CD4-positive, alpha-beta T cell (primary cell): ENCODE data around the gene CROCC2. TPM values are rescaled to one million over a fixed set of nuclear protein-coding genes. Genes with fewer than 3 reads are reported as not detected.

Experiments
- ATAC-seq: fragments of 200-7000 bp; cut with Tn5 transposase; one replicate; pipeline ENCODE4 v1.10.0; 2022; ENCODE audit warnings: mild to moderate bottlenecking; ENCODE audit not compliant: poor library complexity
- CTCF ChIA-PET: fragments of 350-600 bp; sonication (Branson Sonifier 250); formaldehyde crosslinking; loops from one replicate; lab custom pipeline; 2021; ENCODE audit warnings: antibody characterized with exemption, inconsistent platforms; lab: Charles Lee
- POLR2A ChIA-PET: fragments of 350-600 bp; sonication (Branson Sonifier 250); formaldehyde crosslinking; loops from one replicate; lab custom pipeline; 2021; ENCODE audit warnings: antibody characterized with exemption, inconsistent platforms; lab: Charles Lee
- DNase-seq, 14 experiments: peaks; one replicate each; pipeline ENCODE4 v3.0.0-alpha.2; 2013 to 2020; ENCODE audit warnings: mixed read lengths in 2 of 14
- H3K27ac ChIP-seq, 2 donors: one replicate each; pipeline versions ENCODE4 v1.5.1 to v1.7.0; 2013; ENCODE audit warnings: low read length in 2 of 2, low read depth in 1 of 2, mild to moderate bottlenecking in 1 of 2
- H3K27me3 ChIP-seq, 2 experiments: 1 replicate in 1 of 2; 2 replicates in 1 of 2; pipeline versions ENCODE4 v1.6.1 to v1.7.0; 2013; ENCODE audit warnings: low read length in 2 of 2, control low read depth in 1 of 2, mild to moderate bottlenecking in 1 of 2, moderate library complexity in 1 of 2; ENCODE audit not compliant: insufficient read depth in 2 of 2, control insufficient read depth in 1 of 2
- H3K36me3 ChIP-seq: one replicate; pipeline ENCODE4 v1.6.1; 2013; ENCODE audit warnings: low read length, control low read depth; ENCODE audit not compliant: insufficient read depth
- H3K4me1 ChIP-seq: one replicate; pipeline ENCODE4 v1.6.1; 2013; ENCODE audit warnings: low read length, control low read depth; ENCODE audit not compliant: insufficient read depth
- H3K4me3 ChIP-seq: one replicate; pipeline ENCODE4 v1.5.1; 2013; ENCODE audit warnings: mild to moderate bottlenecking, low read length, moderate library complexity
- H3K9me3 ChIP-seq, 2 experiments: 1 replicate in 1 of 2; 2 replicates in 1 of 2; pipeline versions ENCODE4 v1.6.1 to v1.7.0; 2013; ENCODE audit warnings: low read length in 2 of 2, mild to moderate bottlenecking in 2 of 2, control low read depth in 1 of 2, moderate library complexity in 1 of 2; ENCODE audit not compliant: control insufficient read depth in 1 of 2, insufficient read depth in 1 of 2
- H3K27ac Mint-ChIP-seq: one replicate; pipeline ENCODE4 v1.8.0; 2020; ENCODE audit warnings: mixed read lengths
- H3K27me3 Mint-ChIP-seq: one replicate; pipeline ENCODE4 v1.8.0; 2021; ENCODE audit warnings: mixed read lengths
- H3K36me3 Mint-ChIP-seq: one replicate; pipeline ENCODE4 v1.8.0; 2021; ENCODE audit warnings: low read depth, mixed read lengths
- H3K4me1 Mint-ChIP-seq: one replicate; pipeline ENCODE4 v1.8.0; 2021; ENCODE audit warnings: low read depth, mixed read lengths
- H3K4me3 Mint-ChIP-seq: one replicate; pipeline ENCODE4 v1.8.0; 2020; ENCODE audit warnings: mild to moderate bottlenecking, mixed read lengths
- H3K9me3 Mint-ChIP-seq: one replicate; pipeline ENCODE4 v1.8.0; 2020; ENCODE audit warnings: mixed read lengths
- CTCF ChIP-seq: fragments of 200-600 bp; IDR thresholded peaks from one replicate; pipeline ENCODE4 v1.8.0; 2022; ENCODE audit warnings: antibody characterized with exemption, mild to moderate bottlenecking
- intact Hi-C, 2 experiments: fragments of 100-400 bp; cut with DNase I in 1 of 2; cut with micrococcal nuclease in 1 of 2; formaldehyde crosslinking; loops; one replicate each; pipeline versions ENCODE4 v1.15.1 to v1.9.0; 2023 to 2025; cut with DNase I, micrococcal nuclease
- total RNA-seq, 174 experiments: library from RNA in 2 of 174; stranded (reverse) in 2 of 174; gene quantifications; one replicate each; pipeline ENCODE4 v1.2.3 and lab custom pipeline; 2021 to 2026

Gene CROCC2
- total RNA-seq, 2 experiments from 2014 or later = not detected

DNA sequence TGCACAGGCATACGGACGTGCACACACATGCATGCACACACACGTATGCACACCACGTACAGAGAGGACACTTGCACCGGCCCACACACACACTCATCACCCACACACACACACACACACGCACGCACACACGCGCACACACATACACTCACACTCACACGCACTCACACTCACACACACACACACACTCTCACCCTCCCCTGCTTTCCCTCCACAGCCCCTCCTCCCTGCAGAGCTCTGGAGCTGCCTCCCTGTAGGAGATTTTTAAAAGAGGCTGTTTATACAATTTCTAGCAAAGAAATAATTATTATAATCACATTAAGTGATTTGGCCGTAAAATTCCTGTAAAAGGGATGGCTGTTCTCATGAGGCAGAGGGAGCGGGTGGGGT lies 55.8 kb downstream of the CROCC2 start:
- Histone ChIP-seq H3K9me3 (no peaks in the 10 kb centered on the region), H3K36me3 (no peaks in the 10 kb centered on the region), H3K4me3 (no peak overlapping the region), H3K27me3 (peaks cover 0 to 4% of the 10 kb centered on the region in 2 experiments), H3K27ac (no peak overlapping the region), H3K4me1 (no peaks in the 10 kb centered on the region)
- CTCF ChIA-PET = no interaction called here
- H3K9me3 Mint-ChIP-seq = no peaks in the 10 kb centered on the region
- no peaks in the 10 kb centered on the region for H3K4me1 Mint-ChIP-seq
- no peak overlapping the region for H3K27ac Mint-ChIP-seq
- no peak for TF ChIP-seq CTCF
- no peaks in the 10 kb centered on the region for H3K27me3 Mint-ChIP-seq
- POLR2A ChIA-PET = no interaction called here
- no peaks in the 10 kb centered on the region for H3K36me3 Mint-ChIP-seq
- intact Hi-C loops = no loop called here
- DNase-seq (no peak), ATAC-seq (no peak)
- no peak overlapping the region for H3K4me3 Mint-ChIP-seq

GRCh38 chr2:240962300-240963064 lies 56.3 kb downstream of the CROCC2 start:
- no peaks in the 10 kb centered on the region for H3K36me3 ChIP-seq
- peaks cover 0 to 4% of the 10 kb centered on the region in 2 experiments for H3K27me3 ChIP-seq
- no peak for ATAC-seq
- H3K4me1 ChIP-seq = no peaks in the 10 kb centered on the region
- ChIA-PET POLR2A (no interaction called here), CTCF (no interaction called here)
- H3K9me3 Mint-ChIP-seq = no peaks in the 10 kb centered on the region
- no peaks in the 10 kb centered on the region for H3K36me3 Mint-ChIP-seq
- TF ChIP-seq CTCF = no peak
- no peak overlapping the region for H3K4me3 Mint-ChIP-seq
- no peaks in the 10 kb centered on the region for H3K27me3 Mint-ChIP-seq
- H3K9me3 ChIP-seq = no peaks in the 10 kb centered on the region
- no peak overlapping the region for H3K27ac Mint-ChIP-seq
- intact Hi-C loops = no loop called here
- no peak overlapping the region for H3K27ac ChIP-seq
- DNase-seq = no peak
- H3K4me3 ChIP-seq = no peak overlapping the region
- no peaks in the 10 kb centered on the region for H3K4me1 Mint-ChIP-seq

GRCh38 chr2:240963065-240963867 lies 57.1 kb downstream of the CROCC2 start:
- no peak for ATAC-seq
- Histone ChIP-seq H3K27me3 (peaks cover 0 to 4% of the 10 kb centered on the region in 2 experiments), H3K27ac (no peak overlapping the region), H3K4me1 (no peaks in the 10 kb centered on the region), H3K9me3 (no peaks in the 10 kb centered on the region), H3K4me3 (no peak overlapping the region), H3K36me3 (no peaks in the 10 kb centered on the region)
- POLR2A ChIA-PET = no interaction called here
- Mint-ChIP-seq H3K9me3 (no peaks in the 10 kb centered on the region), H3K27ac (no peak overlapping the region), H3K27me3 (no peaks in the 10 kb centered on the region), H3K4me1 (no peaks in the 10 kb centered on the region), H3K4me3 (no peak overlapping the region), H3K36me3 (no peaks in the 10 kb centered on the region)
- intact Hi-C loops = no loop called here
- CTCF ChIA-PET = no interaction called here
- TF ChIP-seq CTCF = no peak
- DNase-seq = no peak
